Esophagus muscularis mucosa (tissue), 4 donors: ENCODE results near the gene SOSTDC1.

Experiments used
- CTCF ChIP-seq, 3 experiments: fragments of 200-600 bp in 2 of 3; fragments of 450-650 bp in 1 of 3; sonication (generic) in 2 of 3; IDR thresholded peaks; one replicate each; pipeline ENCODE4 v1.5.1; 2017 to 2019; ENCODE audit warnings: antibody characterized with exemption in 3 of 3, mild to moderate bottlenecking in 2 of 3, moderate library complexity in 1 of 3
- EP300 ChIP-seq: sonication (generic); formaldehyde crosslinking; IDR thresholded peaks from one replicate; pipeline ENCODE4 v1.6.1; 2017; ENCODE audit warnings: antibody characterized with exemption
- POLR2AphosphoS5 ChIP-seq, 2 donors: sonication (generic); formaldehyde crosslinking; IDR thresholded peaks; one replicate each; pipeline ENCODE4 v1.6.1; 2017; ENCODE audit warnings: antibody characterized with exemption in 2 of 2

DNA sequence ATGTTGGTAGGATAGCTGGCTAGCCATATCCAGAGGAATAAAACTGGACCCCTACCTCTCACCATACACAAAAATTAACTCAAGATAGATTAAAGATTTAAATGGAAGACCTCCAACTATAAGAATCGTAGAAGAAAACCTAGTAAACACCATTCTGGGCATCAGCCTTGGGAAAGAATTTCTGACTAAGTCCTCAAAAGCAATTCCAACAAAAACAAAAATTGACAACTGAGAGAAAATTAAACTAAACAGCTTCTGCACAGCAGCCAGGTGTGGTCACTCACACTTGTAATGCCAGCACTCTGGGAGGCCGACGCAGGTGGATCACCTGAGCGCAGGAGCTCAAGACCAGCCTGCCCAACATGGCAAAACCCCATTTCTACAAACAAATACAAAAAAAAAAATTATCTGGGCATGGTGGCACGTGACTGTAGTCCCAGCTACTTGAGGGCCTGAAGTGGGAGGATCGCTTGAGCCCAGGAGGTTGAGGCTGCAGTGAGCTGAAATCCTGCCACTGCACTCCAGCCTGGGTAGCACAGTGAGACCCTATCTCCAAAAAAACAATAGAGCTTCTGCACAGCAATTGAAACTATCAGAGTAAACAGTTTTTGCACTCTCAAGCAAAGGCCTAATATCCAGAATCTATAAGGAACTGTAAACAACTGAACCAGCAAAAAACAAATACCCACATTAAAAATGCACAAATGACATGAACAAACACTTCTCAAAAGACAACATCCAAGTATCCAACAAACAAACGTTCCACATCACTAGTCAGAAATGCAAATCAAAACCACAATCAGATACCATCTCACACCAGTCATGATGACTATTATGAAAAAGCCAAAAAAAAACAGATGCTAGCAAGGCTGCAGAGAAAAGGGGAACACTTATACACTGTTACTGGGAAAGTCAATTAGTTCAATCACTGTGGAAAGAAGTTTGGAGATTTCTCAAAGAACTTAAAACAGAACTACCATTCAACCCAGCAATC is 49.0 kb downstream of the SOSTDC1 start:
- TF ChIP-seq CTCF (IDR thresholded peaks at IDR 0.05) (no peak), POLR2AphosphoS5 (IDR thresholded peaks at IDR 0.05) (no peak), EP300 (no peak)
